GM20000 (cell line): Measurements from ENCODE around the gene JMY.

ENCODE experiments used
- DNase-seq: peaks from one replicate; pipeline ENCODE4 v3.0.0; 2012; ENCODE audit warnings: low spot score
- CTCF ChIP-seq: IDR thresholded peaks from 2 replicates; pipeline ENCODE4 v1.5.1; 2012; ENCODE audit warnings: mild to moderate bottlenecking, control low read depth; ENCODE audit errors: extremely low read depth, missing control alignments

Gene JMY

GRCh38 chr5:79201206-79201605, 34.7 kb upstream of the JMY start:
- DNase-seq = no peak
- no peak for TF ChIP-seq CTCF

- no peak for DNase-seq
- no peak for TF ChIP-seq CTCF
Measured at GRCh38 chr5:79202076-79202475, 33.9 kb upstream of the JMY start.

DNA sequence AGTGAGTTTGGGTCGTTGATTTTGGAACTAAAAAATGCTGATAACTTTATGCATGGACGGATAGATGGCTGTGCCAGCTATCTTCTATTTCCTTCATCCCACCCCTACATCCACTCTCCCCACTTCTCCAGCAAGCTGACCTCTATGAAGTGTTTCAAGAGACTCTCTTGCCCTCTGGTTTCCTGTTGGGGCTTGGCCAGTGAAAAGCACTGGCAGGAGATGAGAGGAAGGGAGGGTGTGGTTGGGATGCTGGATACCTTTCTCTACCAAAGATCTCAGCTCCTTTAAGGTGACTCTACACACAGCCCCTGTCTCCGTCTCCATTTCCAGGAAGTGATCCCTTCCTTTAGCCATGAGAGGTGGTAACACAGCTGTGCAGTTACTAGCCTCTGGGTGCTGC, 30.0 kb upstream of the JMY start:
- TF ChIP-seq CTCF = no peak
- DNase-seq = no peak

GRCh38 chr5:79206541-79206940, 29.4 kb upstream of the JMY start:
- no peak for TF ChIP-seq CTCF
- no peak for DNase-seq

GRCh38 chr5:79209505-79209904, 26.4 kb upstream of the JMY start:
- no peak for DNase-seq
- TF ChIP-seq CTCF = no peak

- no peak for DNase-seq
- no peak for TF ChIP-seq CTCF
Measured at GRCh38 chr5:79224286-79224984, 11.5 kb upstream of the JMY start.

- no peak for DNase-seq
- no peak for TF ChIP-seq CTCF
Measured at GRCh38 chr5:79225026-79225425, 10.9 kb upstream of the JMY start.
